Measurements from ENCODE around the gene MYO1D.

Gene MYO1D

DNA sequence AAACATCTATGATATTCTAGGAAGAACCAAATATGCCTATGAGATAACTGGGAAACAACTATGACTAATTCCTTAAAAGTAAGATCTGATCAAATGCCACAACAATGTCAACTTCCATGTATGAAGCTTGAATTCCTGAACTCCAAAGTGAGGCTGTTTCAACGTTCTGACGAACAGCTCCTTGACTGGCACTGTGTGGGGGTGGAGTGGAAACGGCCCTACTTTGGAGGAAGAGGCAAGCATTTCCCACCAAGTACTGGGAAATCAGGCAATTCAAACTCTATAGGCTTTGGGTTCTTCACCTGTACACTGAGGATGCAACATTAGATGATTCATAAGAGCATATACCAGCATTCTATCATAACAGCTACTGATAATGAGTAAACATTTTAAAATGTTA lies 203.0 kb downstream of the MYO1D start:
- TF ChIP-seq FOXM1 (IDR thresholded peaks at IDR 0.05; ENCODE audit: borderline replicate concordance, low read depth) (no peak), RAD21 (IDR thresholded peaks at IDR 0.05; ENCODE audit: low read depth) (no peak), NFIC (IDR thresholded peaks at IDR 0.05) (no peak)
- TF ChIP-seq, protein P1, sequence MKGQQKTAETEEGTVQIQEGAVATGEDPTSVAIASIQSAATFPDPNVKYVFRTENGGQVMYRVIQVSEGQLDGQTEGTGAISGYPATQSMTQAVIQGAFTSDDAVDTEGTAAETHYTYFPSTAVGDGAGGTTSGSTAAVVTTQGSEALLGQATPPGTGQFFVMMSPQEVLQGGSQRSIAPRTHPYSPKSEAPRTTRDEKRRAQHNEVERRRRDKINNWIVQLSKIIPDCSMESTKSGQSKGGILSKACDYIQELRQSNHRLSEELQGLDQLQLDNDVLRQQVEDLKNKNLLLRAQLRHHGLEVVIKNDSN (IDR thresholded peaks at IDR 0.05): no peak

DNA sequence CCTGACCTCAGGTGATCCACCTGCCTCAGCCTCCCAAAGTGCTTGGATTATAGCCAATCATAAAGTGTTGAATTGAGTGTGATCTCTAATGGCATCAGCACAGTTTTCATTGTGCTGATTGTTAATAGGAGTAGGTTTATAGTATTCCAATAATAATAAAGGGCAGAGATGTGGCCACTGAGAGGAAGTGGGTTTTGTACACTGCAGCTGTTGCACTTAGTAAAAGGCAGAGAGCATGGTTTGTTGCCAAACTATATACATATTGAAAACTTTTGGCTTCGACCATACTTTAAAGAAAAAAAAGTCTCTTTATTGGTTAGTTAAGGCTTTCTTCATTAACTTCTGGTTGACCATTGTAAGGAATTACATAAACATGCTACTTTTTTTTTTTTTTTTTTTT lies 204.2 kb downstream of the MYO1D start:
- TF ChIP-seq CEBPB (IDR thresholded peaks at IDR 0.05) (no peak), TAF1 (IDR thresholded peaks at IDR 0.05; ENCODE audit: low read depth) (no peak), YY1 (IDR thresholded peaks at IDR 0.05; ENCODE audit: low read depth) (no peak), TEAD4 (IDR thresholded peaks at IDR 0.05) (no peak), EP300 (IDR thresholded peaks at IDR 0.05; ENCODE audit: borderline replicate concordance) (no peak), CREB1 (IDR thresholded peaks at IDR 0.05; ENCODE audit: low read depth) (no peak), RAD21 (IDR thresholded peaks at IDR 0.05; ENCODE audit: low read depth) (no peak), FOXM1 (IDR thresholded peaks at IDR 0.05; ENCODE audit: borderline replicate concordance, low read depth) (no peak), ZBTB7A (IDR thresholded peaks at IDR 0.05; ENCODE audit: low read depth) (no peak), NFIC (IDR thresholded peaks at IDR 0.05) (no peak), EGR1 (IDR thresholded peaks at IDR 0.05) (no peak), TCF12 (IDR thresholded peaks at IDR 0.05; ENCODE audit: low read depth) (no peak)
- TF ChIP-seq, protein P2, sequence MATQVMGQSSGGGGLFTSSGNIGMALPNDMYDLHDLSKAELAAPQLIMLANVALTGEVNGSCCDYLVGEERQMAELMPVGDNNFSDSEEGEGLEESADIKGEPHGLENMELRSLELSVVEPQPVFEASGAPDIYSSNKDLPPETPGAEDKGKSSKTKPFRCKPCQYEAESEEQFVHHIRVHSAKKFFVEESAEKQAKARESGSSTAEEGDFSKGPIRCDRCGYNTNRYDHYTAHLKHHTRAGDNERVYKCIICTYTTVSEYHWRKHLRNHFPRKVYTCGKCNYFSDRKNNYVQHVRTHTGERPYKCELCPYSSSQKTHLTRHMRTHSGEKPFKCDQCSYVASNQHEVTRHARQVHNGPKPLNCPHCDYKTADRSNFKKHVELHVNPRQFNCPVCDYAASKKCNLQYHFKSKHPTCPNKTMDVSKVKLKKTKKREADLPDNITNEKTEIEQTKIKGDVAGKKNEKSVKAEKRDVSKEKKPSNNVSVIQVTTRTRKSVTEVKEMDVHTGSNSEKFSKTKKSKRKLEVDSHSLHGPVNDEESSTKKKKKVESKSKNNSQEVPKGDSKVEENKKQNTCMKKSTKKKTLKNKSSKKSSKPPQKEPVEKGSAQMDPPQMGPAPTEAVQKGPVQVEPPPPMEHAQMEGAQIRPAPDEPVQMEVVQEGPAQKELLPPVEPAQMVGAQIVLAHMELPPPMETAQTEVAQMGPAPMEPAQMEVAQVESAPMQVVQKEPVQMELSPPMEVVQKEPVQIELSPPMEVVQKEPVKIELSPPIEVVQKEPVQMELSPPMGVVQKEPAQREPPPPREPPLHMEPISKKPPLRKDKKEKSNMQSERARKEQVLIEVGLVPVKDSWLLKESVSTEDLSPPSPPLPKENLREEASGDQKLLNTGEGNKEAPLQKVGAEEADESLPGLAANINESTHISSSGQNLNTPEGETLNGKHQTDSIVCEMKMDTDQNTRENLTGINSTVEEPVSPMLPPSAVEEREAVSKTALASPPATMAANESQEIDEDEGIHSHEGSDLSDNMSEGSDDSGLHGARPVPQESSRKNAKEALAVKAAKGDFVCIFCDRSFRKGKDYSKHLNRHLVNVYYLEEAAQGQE (IDR thresholded peaks at IDR 0.05; ENCODE audit: low read depth): no peak
- TF ChIP-seq, protein P1 (IDR thresholded peaks at IDR 0.05): no peak
- TF ChIP-seq, protein P3, sequence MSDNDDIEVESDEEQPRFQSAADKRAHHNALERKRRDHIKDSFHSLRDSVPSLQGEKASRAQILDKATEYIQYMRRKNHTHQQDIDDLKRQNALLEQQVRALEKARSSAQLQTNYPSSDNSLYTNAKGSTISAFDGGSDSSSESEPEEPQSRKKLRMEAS (IDR thresholded peaks at IDR 0.05): no peak

DNA sequence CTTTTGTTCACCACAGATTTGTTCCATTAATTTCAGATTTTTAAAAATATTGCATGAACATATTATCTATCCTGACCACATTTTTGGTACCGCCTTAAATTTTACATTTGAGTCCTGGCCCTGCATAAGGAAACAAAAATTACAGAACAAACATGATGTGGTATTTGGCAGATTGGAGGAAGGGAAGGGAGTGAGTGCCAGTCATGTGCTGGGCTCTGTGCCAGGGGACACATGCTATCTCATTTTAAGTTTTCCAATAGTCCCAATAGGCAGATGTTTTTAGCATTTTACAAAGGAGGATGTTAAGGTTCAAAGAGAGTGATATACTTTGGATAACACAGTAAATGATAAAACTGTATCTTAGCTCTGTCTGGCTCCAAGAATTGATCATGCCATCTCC lies 205.0 kb downstream of the MYO1D start:
- no peak for TF ChIP-seq ZBTB7A (IDR thresholded peaks at IDR 0.05; ENCODE audit: low read depth)
- TF ChIP-seq CEBPB (IDR thresholded peaks at IDR 0.05): no peak
- no peak for TF ChIP-seq NFIC (IDR thresholded peaks at IDR 0.05)
- TF ChIP-seq CREB1 (IDR thresholded peaks at IDR 0.05; ENCODE audit: low read depth): no peak

DNA sequence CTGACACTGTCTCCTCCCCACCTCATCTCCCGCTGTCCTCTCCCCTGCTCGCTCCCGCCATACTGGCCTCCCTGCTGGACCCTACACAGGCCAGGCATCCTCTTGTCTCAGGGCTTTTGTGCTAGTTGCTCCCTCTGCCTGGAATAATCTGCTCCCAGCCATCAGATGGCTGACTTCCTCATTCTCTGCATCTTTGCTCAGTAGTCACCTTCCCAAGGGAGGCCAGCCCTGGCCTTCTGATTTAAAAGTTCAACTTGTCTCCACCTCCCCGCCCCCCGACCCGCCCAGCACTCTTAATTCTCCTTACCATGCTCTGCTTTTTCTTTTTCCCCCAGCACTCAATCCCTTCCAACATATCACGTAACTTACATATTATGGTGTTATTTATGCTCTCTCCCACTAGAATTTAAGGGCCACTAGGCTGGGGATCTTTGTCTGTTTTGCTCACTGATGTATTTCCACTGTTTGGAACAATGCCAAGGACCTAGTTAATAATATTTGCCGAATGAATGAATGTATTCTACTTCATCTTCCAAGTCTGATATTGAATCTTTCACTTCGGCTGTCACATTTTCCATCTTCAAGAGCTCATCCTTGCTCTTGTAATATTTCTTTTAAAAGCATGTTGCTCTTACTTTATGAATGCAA lies 211.9 kb downstream of the MYO1D start:
- TF ChIP-seq CREB1 (IDR thresholded peaks at IDR 0.05; ENCODE audit: low read depth) (no peak), NFIC (IDR thresholded peaks at IDR 0.05) (no peak), TAF1 (IDR thresholded peaks at IDR 0.05; ENCODE audit: low read depth) (no peak), RAD21 (IDR thresholded peaks at IDR 0.05; ENCODE audit: low read depth) (no peak), EGR1 (IDR thresholded peaks at IDR 0.05) (no peak), TEAD4 (IDR thresholded peaks at IDR 0.05) (no peak)
- TF ChIP-seq, protein P2 (IDR thresholded peaks at IDR 0.05; ENCODE audit: low read depth): no peak
- TF ChIP-seq, protein P3 (IDR thresholded peaks at IDR 0.05): no peak

DNA sequence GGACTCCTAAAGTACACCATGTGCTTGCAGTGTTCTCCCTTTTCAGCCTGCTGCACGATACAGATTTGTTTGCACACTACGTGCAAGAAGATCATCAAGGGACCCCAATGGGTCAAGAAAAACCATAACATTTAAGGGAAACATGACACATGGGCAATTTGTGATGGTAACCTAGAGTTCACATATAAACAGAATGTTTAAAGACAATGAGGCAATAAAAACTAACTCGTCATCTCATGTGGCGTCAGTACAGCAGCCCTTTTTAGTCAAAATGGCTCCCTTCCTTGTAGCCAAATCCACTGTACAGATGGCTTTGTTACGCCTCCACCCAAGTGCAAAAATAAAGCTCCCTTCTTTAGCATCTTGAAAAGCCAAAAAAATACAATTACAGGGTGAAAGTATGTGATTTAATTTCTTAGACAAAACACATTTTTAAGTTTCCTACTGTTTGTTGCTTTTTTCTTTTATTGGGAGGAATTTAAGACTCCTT lies 216.4 kb downstream of the MYO1D start:
- TF ChIP-seq, protein P1 (IDR thresholded peaks at IDR 0.05): no peak
- TF ChIP-seq, protein P3 (IDR thresholded peaks at IDR 0.05): no peak
- TF ChIP-seq EP300 (IDR thresholded peaks at IDR 0.05; ENCODE audit: borderline replicate concordance) (no peak), CREB1 (IDR thresholded peaks at IDR 0.05; ENCODE audit: low read depth) (no peak), YY1 (IDR thresholded peaks at IDR 0.05; ENCODE audit: low read depth) (no peak)

DNA sequence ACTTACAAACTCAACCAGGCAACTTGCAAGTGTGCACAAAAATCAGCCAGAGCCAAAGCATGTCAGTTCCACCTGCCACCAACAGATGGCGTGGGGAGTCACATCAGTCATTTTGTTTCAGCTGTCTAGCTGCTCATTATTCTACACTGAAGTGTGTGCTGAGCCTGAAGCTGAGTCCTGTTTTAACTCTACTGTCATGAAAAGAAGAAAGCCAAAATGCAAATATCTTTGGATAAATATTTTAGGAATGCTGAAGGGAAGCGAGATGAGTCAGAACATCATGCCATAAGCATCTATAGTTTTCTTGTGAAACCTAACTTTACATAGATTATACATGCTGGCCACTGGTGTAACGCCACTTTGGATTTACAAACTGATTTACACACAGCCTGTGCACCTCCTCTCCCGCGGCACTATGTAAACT lies 217.5 kb downstream of the MYO1D start:
- peak; percentile 65 for TF ChIP-seq RAD21 (IDR thresholded peaks at IDR 0.05; ENCODE audit: low read depth)
- TF ChIP-seq, protein P2 (IDR thresholded peaks at IDR 0.05; ENCODE audit: low read depth): no peak
- TF ChIP-seq YY1 (IDR thresholded peaks at IDR 0.05; ENCODE audit: low read depth): 0 out of 2 replicates have a peak, but pooled peaks have one; percentile 51

All from Ishikawa (cell line).